ENCODE data around the gene SMAD6. TPM values are rescaled to one million over a fixed set of nuclear protein-coding genes. Genes with fewer than 3 reads are reported as not detected.
"Not testable (repeated sequence)": the region's sequence is repeated elsewhere in the genome, so short reads cannot be mapped to it uniquely, and the experiment has no call there.

SMAD6 gene
- total RNA-seq, 2 donors from 2014 or later = 14.8 to 51.2 TPM

DNA sequence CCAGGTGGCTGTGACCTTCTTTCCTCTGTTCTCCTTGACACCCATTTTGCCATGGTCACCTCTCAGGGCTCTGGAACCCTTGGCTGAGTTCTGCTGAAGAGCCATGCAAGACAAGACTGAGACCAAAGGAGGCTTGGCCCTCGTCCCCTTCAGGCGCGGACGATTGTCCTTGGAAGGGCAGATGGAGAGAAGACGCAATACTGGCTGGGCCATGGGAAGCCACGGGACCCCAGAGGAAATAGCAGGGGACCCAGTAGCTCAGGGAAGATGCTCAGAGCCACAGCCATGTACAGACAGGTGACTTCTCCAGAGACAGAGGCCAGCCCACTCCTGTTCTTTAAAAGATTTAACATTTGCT is 125.6 kb downstream of the SMAD6 start:
- Histone ChIP-seq H3K4me3 (no peak overlapping the region), H3K27ac (no peak overlapping the region), H3K27me3 (replicated peaks; ENCODE audit: insufficient read depth) (no peaks in the 10 kb centered on the region), H3K36me3 (no peaks in the 10 kb centered on the region), H3K9me3 (no peaks in the 10 kb centered on the region), H3K4me1 (replicated peaks) (no peaks in the 10 kb centered on the region)
- no peak for TF ChIP-seq POLR2AphosphoS5 (IDR thresholded peaks at IDR 0.05)
- no peak for TF ChIP-seq POLR2A (IDR thresholded peaks at IDR 0.05)
- no peak for TF ChIP-seq CTCF (IDR thresholded peaks at IDR 0.05)
- intact Hi-C loops (cut with DNase I) = no loop called here
- WGBS = 90% methylated on average over 6 of the region's 6 CpGs
- DNase-seq (ENCODE audit: low spot score) = no peak

DNA sequence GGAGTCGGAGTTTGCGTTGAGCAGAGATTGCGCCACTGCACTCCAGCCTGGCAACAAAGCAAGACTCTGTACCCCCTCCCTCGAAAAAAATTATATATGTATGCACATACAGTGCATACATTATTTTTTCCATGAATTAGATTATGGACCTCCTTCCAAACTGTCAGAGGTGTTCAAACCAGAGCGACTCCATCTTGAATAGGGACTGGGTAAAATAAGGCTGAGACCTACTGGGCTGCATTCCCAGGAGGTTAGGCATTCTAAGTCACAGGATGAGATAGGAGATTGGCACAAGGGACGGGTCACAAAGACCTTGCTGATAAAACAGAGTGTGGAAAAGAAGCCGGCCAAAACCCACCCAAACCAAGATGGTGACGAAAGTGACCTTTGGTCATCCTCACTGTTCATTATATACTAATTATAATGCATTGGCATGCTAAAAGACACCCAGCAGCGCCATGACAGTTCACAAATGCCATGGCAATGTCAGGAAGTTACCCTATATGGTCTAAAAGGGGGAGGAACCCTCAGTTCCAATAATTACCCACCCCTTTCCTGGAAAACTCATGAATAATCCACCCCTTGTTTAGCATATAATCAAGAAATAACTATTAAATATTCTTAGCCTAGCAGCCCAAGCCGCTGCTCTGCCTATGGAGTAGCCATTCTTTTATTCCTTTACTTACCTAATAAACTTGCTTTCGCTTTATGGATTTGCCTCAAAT is 126.9 kb downstream of the SMAD6 start:
- H3K4me1 ChIP-seq (replicated peaks); H3K27me3 ChIP-seq (replicated peaks; ENCODE audit: insufficient read depth); H3K9me3 ChIP-seq; H3K4me3 ChIP-seq; H3K27ac ChIP-seq; intact Hi-C loops (cut with DNase I); DNase-seq (ENCODE audit: low spot score); H3K36me3 ChIP-seq: not testable (repeated sequence)
- 95% methylated on average over 11 of the region's 11 CpGs for WGBS

DNA sequence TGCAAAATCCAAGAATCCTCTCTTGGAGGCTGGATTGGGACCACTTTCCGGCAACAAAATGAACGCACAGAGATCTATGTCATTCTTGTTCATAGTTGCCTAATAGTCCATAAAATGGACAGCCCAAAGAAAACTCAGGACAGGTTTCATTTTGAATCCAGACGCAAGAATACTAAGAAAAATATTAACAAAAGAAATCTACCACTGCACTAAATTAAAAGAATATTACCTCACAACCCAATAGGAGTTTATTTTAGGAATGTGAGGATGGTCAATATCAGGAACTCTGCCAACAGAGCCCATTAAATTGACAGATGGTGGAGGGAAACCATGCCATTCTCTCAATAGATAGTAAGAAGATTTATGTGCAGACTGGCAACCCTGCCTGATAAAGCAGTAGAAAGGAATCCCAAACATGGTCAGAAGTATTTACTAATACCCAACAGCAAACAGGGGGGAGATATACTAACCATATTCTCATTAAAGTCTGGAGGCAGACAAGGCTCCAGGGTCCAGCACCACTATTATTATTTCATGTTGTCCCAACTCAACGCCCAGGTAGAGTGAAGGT is 127.6 kb downstream of the SMAD6 start:
- Histone ChIP-seq H3K36me3 (no peaks in the 10 kb centered on the region), H3K27me3 (replicated peaks; ENCODE audit: insufficient read depth) (no peaks in the 10 kb centered on the region), H3K4me1 (replicated peaks) (no peaks in the 10 kb centered on the region), H3K27ac (no peak overlapping the region), H3K4me3 (no peak overlapping the region), H3K9me3 (no peaks in the 10 kb centered on the region)
- TF ChIP-seq POLR2AphosphoS5 (IDR thresholded peaks at IDR 0.05) (no peak), POLR2A (IDR thresholded peaks at IDR 0.05) (no peak), CTCF (IDR thresholded peaks at IDR 0.05) (no peak)
- intact Hi-C loops (cut with DNase I) = no loop called here
- DNase-seq (ENCODE audit: low spot score) = no peak
- 88% methylated on average over 4 of the region's 4 CpGs for WGBS

- intact Hi-C loops (cut with DNase I) = no loop called here
- no peaks in the 10 kb centered on the region for H3K27me3 ChIP-seq (replicated peaks; ENCODE audit: insufficient read depth)
- 76% methylated on average over 6 of the region's 6 CpGs for WGBS
- H3K4me1 ChIP-seq (replicated peaks) = no peaks in the 10 kb centered on the region
- no peak overlapping the region for H3K27ac ChIP-seq
- H3K36me3 ChIP-seq = no peaks in the 10 kb centered on the region
- H3K4me3 ChIP-seq = no peak overlapping the region
- no peaks in the 10 kb centered on the region for H3K9me3 ChIP-seq
- TF ChIP-seq POLR2A (IDR thresholded peaks at IDR 0.05) (no peak), CTCF (IDR thresholded peaks at IDR 0.05) (no peak), POLR2AphosphoS5 (IDR thresholded peaks at IDR 0.05) (no peak)
- no peak for DNase-seq (ENCODE audit: low spot score)
These were observed 128.3 kb downstream of the SMAD6 start for GRCh38 chr15:66830358-66830757.

GRCh38 chr15:66830823-66831222 is 128.8 kb downstream of the SMAD6 start:
- intact Hi-C loops (cut with DNase I) = no loop called here
- no peaks in the 10 kb centered on the region for H3K9me3 ChIP-seq
- WGBS = 82% methylated on average over 3 of the region's 3 CpGs

More at GRCh38 chr15:66830823-66831222, 128.8 kb downstream of the SMAD6 start:
- Histone ChIP-seq H3K27me3 (replicated peaks; ENCODE audit: insufficient read depth) (no peaks in the 10 kb centered on the region), H3K27ac (no peak overlapping the region), H3K4me3 (no peak overlapping the region), H3K4me1 (replicated peaks) (no peaks in the 10 kb centered on the region), H3K36me3 (no peaks in the 10 kb centered on the region)
- no peak for DNase-seq (ENCODE audit: low spot score)
- TF ChIP-seq POLR2AphosphoS5 (IDR thresholded peaks at IDR 0.05) (no peak), CTCF (IDR thresholded peaks at IDR 0.05) (no peak), POLR2A (IDR thresholded peaks at IDR 0.05) (no peak)

Measured in prostate gland (tissue), 2 donors.